K562 (cell line): ENCODE results near the gene BAIAP2L2. TPM values are rescaled to one million over a fixed set of nuclear protein-coding genes. Genes with fewer than 3 reads are reported as not detected.

Source experiments
- ATF4 ChIP-seq: fragments of 450-650 bp; formaldehyde crosslinking; IDR thresholded peaks from 2 replicates; pipeline ENCODE4 v1.4.0; 2022; ENCODE audit warnings: mild to moderate bottlenecking, moderate library complexity
- CBFA2T3 ChIP-seq: fragments of 450-650 bp; IDR thresholded peaks from 2 replicates; pipeline ENCODE4 v1.6.1; 2017
- CREB1 ChIP-seq, 2 experiments: sonication (generic) in 1 of 2; formaldehyde crosslinking in 1 of 2; IDR thresholded peaks; 2 replicates each; pipeline versions ENCODE4 v1.6.1 to v1.8.0; 2012 to 2022; ENCODE audit warnings: inconsistent platforms in 1 of 2, mild to moderate bottlenecking in 1 of 2, missing genetic modification reagents in 1 of 2, moderate library complexity in 1 of 2
- CTBP1 ChIP-seq: fragments of 450-650 bp; IDR thresholded peaks from 2 replicates; pipeline ENCODE4 v1.6.1; 2016; ENCODE audit warnings: borderline replicate concordance
- EGR1 ChIP-seq: fragments of 450-650 bp; conservative IDR thresholded peaks from 2 replicates; pipeline ENCODE4 v1.6.1; 2017; ENCODE audit warnings: mild to moderate bottlenecking
- HDAC1 ChIP-seq, 2 experiments: fragments of 450-650 bp; IDR thresholded peaks; 2 replicates each; pipeline ENCODE4 v1.6.1; 2016 to 2017; ENCODE audit warnings: inconsistent platforms in 1 of 2, mild to moderate bottlenecking in 1 of 2, moderate library complexity in 1 of 2
- JUNB ChIP-seq: fragments of 450-650 bp; formaldehyde crosslinking; conservative IDR thresholded peaks from 2 replicates; pipeline ENCODE4 v1.4.0; 2020; ENCODE audit warnings: mild to moderate bottlenecking
- KLF16 ChIP-seq: IDR thresholded peaks from 2 replicates; pipeline ENCODE4 v1.6.1; 2016; ENCODE audit warnings: antibody characterized with exemption
- LEF1 ChIP-seq: fragments of 450-650 bp; IDR thresholded peaks from 2 replicates; pipeline ENCODE4 v1.6.1; 2016; ENCODE audit warnings: mild to moderate bottlenecking
- MYC ChIP-seq, 2 experiments: fragments of 250-450 bp in 1 of 2; sonication (Bioruptor Pico) in 1 of 2; IDR thresholded peaks; 2 replicates each; pipeline versions ENCODE4 v1.5.1 to v1.6.1; 2012 to 2021; ENCODE audit warnings: low read depth in 2 of 2, borderline replicate concordance in 1 of 2, improper control_type of control experiment in 1 of 2, low read length in 1 of 2, mild to moderate bottlenecking in 1 of 2, moderate library complexity in 1 of 2
- NCOA2 ChIP-seq, 2 experiments: fragments of 450-650 bp; IDR thresholded peaks; 2 replicates each; pipeline ENCODE4 v1.6.1; 2018; ENCODE audit warnings: mild to moderate bottlenecking in 2 of 2, moderate library complexity in 1 of 2; ENCODE audit not compliant: partially characterized antibody in 2 of 2
- NCOR1 ChIP-seq: fragments of 450-650 bp; IDR thresholded peaks from 2 replicates; pipeline ENCODE4 v1.6.1; 2016; ENCODE audit warnings: mild to moderate bottlenecking, moderate library complexity
- NR2C1 ChIP-seq, 2 experiments: fragments of 450-650 bp; IDR thresholded peaks; 2 replicates each; pipeline ENCODE4 v1.6.1; 2017; ENCODE audit warnings: mild to moderate bottlenecking in 2 of 2, antibody characterized with exemption in 1 of 2, inconsistent platforms in 1 of 2, missing compliant biosample characterization in 1 of 2, missing genetic modification characterization in 1 of 2
- TEAD4 ChIP-seq, 2 experiments: sonication (generic) in 1 of 2; formaldehyde crosslinking in 1 of 2; IDR thresholded peaks; 2 replicates each; pipeline versions ENCODE4 v1.6.1 to v1.8.0; 2012 to 2022; ENCODE audit warnings: borderline replicate concordance in 1 of 2, inconsistent platforms in 1 of 2, low read length in 1 of 2, mild to moderate bottlenecking in 1 of 2, missing genetic modification reagents in 1 of 2
- ZNF445 ChIP-seq: fragments of 250-450 bp; sonication (Bioruptor Pico); IDR thresholded peaks from 2 replicates; pipeline ENCODE4 v1.4.0; 2020; ENCODE audit warnings: low read depth, mild to moderate bottlenecking, moderate library complexity
- ZNF57 ChIP-seq: fragments of 450-650 bp; formaldehyde crosslinking; IDR thresholded peaks from 2 replicates; pipeline ENCODE4 v1.4.0; 2020; ENCODE audit warnings: mild to moderate bottlenecking, moderate library complexity
- polyA plus RNA-seq, 8 experiments: library from polyadenylated mRNA; depleted of rRNA in 4 of 8; stranded (reverse) in 5 of 8; unstranded in 3 of 8; fragments of >200 nt; fragmentation: Nextera tagmentation in 2 of 8; fragmentation: Illumina TruSeq in 1 of 8; extraction: Ambion mirVana in 2 of 8; extraction: Trizol in 1 of 8; gene quantifications; 2 replicates each; pipeline versions ENCODE4 v1.2.1 to v1.2.3, GENCODE V29; 2011 to 2014; ENCODE audit warnings: inconsistent platforms in 1 of 8, missing spikeins in 1 of 8
- total RNA-seq, 7 experiments: library from RNA; depleted of rRNA in 6 of 7; stranded (reverse); fragments of >200 nt in 6 of 7; fragmentation: Illumina TruSeq in 2 of 7; extraction: Trizol in 2 of 7; gene quantifications; 2 replicates each; pipeline versions ENCODE4 v1.2.1 to v1.2.3, GENCODE V29; 2011 to 2021; ENCODE audit warnings: low replicate concordance in 1 of 7

The BAIAP2L2 gene
- total and polyA plus RNA-seq, 9 of the 15 experiments (the other 6 are each of a cell fraction or from before 2014, with no cell fraction given) = 0.04 to 0.22 (median 0.07) TPM; not detected in 4

GRCh38 chr22:38141217-38141973 lies 30.9 kb upstream of the BAIAP2L2 start (continued):
- TF ChIP-seq JUNB (CRISPR knock-in tag) = no peak
- no peak for TF ChIP-seq NR2C1 (IDR thresholded peaks at IDR 0.05)
- no peak for TF ChIP-seq NR2C1 (tag; IDR thresholded peaks at IDR 0.05)
- TF ChIP-seq TEAD4 (IDR thresholded peaks at IDR 0.05; ENCODE audit: low read length) = 0 out of 2 replicates have a peak, but pooled peaks have one; percentile 22
- TF ChIP-seq TEAD4 (CRISPR knock-in tag; IDR thresholded peaks at IDR 0.05; ENCODE audit: borderline replicate concordance) = no peak
- TF ChIP-seq MYC (IDR thresholded peaks at IDR 0.05; ENCODE audit: low read depth, low read length) = no peak
- TF ChIP-seq MYC (CRISPR knock-in tag; IDR thresholded peaks at IDR 0.05; ENCODE audit: borderline replicate concordance, low read depth) = no peak
- 0 out of 2 replicates have a peak, but pooled peaks have one; percentile 24 for TF ChIP-seq KLF16
- no peak for TF ChIP-seq ATF4 (CRISPR knock-in tag)
- TF ChIP-seq CREB1 (IDR thresholded peaks at IDR 0.05) = no peak
- TF ChIP-seq CREB1 (CRISPR knock-in tag; IDR thresholded peaks at IDR 0.05) = 0 out of 2 replicates have a peak, but pooled peaks have one; percentile 23
- TF ChIP-seq NCOR1 = peak; percentile 21; the same call in 1 of the 2 replicates
- TF ChIP-seq NCOA2 (IDR thresholded peaks at IDR 0.05; ENCODE audit: partially characterized antibody in 2 of 2) = no peak
- TF ChIP-seq ZNF57 (CRISPR knock-in tag) = no peak
- TF ChIP-seq HDAC1 (IDR thresholded peaks at IDR 0.05) = 0 out of 4 replicates have a peak, but pooled peaks of 1 of the 2 experiments have one; percentile 40
- TF ChIP-seq LEF1 = no peak
- TF ChIP-seq CTBP1 = no peak
- TF ChIP-seq CBFA2T3 = peak; percentile 69
- TF ChIP-seq EGR1 = peak; percentile 88
- TF ChIP-seq ZNF445 = no peak
